Peyer's patch (tissue), 4 donors: Measurements from ENCODE around the gene TOMM7. TPM values are rescaled to one million over a fixed set of nuclear protein-coding genes. Genes with fewer than 3 reads are reported as not detected.
"Not testable (repeated sequence)": the region's sequence is repeated elsewhere in the genome, so short reads cannot be mapped to it uniquely, and the experiment has no call there.

Source experiments
- DNase-seq, 3 donors: peaks; one replicate each; pipeline ENCODE4 v3.0.0-alpha.2; 2017 to 2019
- H3K27ac ChIP-seq, 4 donors: fragments of 200-600 bp; sonication (generic); one replicate each; pipeline ENCODE4 v1.5.1; 2016 to 2019
- H3K27me3 ChIP-seq, 2 donors: fragments of 200-600 bp; sonication (generic); one replicate each; pipeline ENCODE4 v1.5.1; 2019
- H3K36me3 ChIP-seq, 3 donors: fragments of 200-600 bp; sonication (generic); one replicate each; pipeline ENCODE4 v1.5.1; 2016 to 2019
- H3K4me1 ChIP-seq, 4 donors: fragments of 200-600 bp; sonication (generic); one replicate each; pipeline ENCODE4 v1.5.1; 2016 to 2019
- H3K4me3 ChIP-seq, 4 donors: fragments of 200-600 bp; sonication (generic); 1 replicate in 3 of 4; 2 replicates in 1 of 4; pipeline ENCODE4 v1.5.1; 2016 to 2019; ENCODE audit warnings: mild to moderate bottlenecking in 1 of 4
- H3K9me3 ChIP-seq, 4 donors: fragments of 200-600 bp; sonication (generic); one replicate each; pipeline ENCODE4 v1.5.1; 2016 to 2019; ENCODE audit warnings: mild to moderate bottlenecking in 1 of 4
- POLR2A ChIP-seq, 2 donors: fragments of 450-650 bp; IDR thresholded peaks; one replicate each; pipeline ENCODE4 v1.5.1; 2017; ENCODE audit warnings: antibody characterized with exemption in 2 of 2, mild to moderate bottlenecking in 2 of 2, moderate library complexity in 2 of 2
- total RNA-seq, 4 donors: library from RNA; depleted of rRNA; stranded (reverse); fragments of >200 nt; gene quantifications; one replicate each; pipeline ENCODE4 v1.1.0, GENCODE V29; 2016
- TF ChIP-seq, protein P1 (sequence below), 6 experiments: fragments of 450-650 bp in 4 of 6; fragments of 200-600 bp in 2 of 6; sonication (generic) in 1 of 6; IDR thresholded peaks; one replicate each; pipeline ENCODE4 v1.5.1; 2017 to 2019; ENCODE audit warnings: antibody characterized with exemption in 6 of 6, mild to moderate bottlenecking in 3 of 6, moderate library complexity in 1 of 6

The TOMM7 gene
- total RNA-seq, 4 donors from 2014 or later: 78.6 to 89.8 (median 82.8) TPM

DNA sequence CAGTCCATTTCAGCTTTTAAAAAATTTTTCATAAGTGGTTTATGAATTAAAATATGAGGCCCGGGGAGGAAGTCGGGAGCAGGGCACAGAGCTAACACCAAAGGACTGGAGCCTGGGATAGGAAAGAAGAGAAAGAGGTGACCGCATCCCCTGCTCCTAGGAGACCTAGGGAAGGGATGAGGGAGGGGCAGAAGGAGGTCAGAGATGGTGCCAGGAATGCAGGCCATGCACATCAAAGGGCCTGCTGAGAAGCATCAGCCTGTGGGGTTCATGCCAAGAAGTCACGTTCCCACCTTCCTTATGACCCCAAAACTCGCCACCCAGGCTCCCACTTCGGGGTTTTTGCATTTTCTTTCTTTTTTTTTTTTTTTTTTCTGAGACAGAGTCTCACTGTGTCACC lies 14.7 kb upstream of the TOMM7 start:
- H3K27me3 ChIP-seq: no peaks in the 10 kb centered on the region
- no peak for DNase-seq
- H3K4me1 ChIP-seq: no peaks in the 10 kb centered on the region
- no peak overlapping the region for H3K27ac ChIP-seq
- no peaks in the 10 kb centered on the region for H3K36me3 ChIP-seq
- TF ChIP-seq POLR2A (IDR thresholded peaks at IDR 0.05): no peak
- TF ChIP-seq, protein P1, sequence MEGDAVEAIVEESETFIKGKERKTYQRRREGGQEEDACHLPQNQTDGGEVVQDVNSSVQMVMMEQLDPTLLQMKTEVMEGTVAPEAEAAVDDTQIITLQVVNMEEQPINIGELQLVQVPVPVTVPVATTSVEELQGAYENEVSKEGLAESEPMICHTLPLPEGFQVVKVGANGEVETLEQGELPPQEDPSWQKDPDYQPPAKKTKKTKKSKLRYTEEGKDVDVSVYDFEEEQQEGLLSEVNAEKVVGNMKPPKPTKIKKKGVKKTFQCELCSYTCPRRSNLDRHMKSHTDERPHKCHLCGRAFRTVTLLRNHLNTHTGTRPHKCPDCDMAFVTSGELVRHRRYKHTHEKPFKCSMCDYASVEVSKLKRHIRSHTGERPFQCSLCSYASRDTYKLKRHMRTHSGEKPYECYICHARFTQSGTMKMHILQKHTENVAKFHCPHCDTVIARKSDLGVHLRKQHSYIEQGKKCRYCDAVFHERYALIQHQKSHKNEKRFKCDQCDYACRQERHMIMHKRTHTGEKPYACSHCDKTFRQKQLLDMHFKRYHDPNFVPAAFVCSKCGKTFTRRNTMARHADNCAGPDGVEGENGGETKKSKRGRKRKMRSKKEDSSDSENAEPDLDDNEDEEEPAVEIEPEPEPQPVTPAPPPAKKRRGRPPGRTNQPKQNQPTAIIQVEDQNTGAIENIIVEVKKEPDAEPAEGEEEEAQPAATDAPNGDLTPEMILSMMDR (IDR thresholded peaks at IDR 0.05): no peak
- no peaks in the 10 kb centered on the region for H3K9me3 ChIP-seq
- H3K4me3 ChIP-seq: no peak overlapping the region

DNA sequence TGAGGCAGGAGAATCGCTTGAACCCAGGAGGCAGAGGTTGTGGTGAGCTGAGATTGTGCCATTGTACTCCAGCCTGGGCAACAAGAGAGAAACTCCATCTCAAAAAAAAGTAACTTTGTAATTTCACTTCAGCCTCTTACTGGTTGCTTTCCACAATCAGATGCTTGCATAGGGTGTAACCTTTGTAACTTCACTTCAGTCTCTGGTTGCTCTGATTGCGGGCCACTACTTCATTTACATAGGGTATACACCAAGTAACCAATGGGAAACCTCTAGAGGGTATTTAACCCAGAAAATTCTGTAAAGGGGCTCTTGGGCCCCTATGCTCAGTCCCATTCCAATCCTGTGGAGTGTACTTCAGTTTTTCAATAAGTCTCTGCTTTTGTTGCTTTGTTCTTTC lies 13.9 kb upstream of the TOMM7 start:
- not testable (repeated sequence) for H3K4me1 ChIP-seq, H3K27ac ChIP-seq, DNase-seq

DNA sequence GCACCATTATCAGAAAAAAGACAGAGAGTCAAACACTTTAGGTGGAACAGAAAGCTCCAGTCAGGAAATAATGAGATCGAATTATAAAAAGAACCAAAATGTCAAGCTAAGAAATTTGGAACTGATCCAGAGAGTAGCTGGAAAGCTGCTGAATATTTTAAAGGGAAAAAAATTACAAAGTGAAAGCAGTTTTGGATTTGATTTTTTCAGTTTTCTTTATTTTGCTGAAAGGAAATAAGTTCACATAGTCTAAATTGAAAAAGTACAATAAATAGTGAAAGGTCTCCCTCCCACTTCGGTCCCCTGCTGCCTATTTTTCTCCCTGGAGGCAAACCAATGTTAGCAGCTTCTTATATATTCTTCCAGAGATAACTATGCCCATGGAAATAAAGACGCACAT lies 11.3 kb upstream of the TOMM7 start:
- no peaks in the 10 kb centered on the region for H3K4me1 ChIP-seq
- H3K4me3 ChIP-seq: no peak overlapping the region
- H3K27me3 ChIP-seq: no peaks in the 10 kb centered on the region
- no peak overlapping the region for H3K27ac ChIP-seq
- DNase-seq: no peak
- no peaks in the 10 kb centered on the region for H3K36me3 ChIP-seq
- TF ChIP-seq POLR2A (IDR thresholded peaks at IDR 0.05): no peak
- TF ChIP-seq, protein P1 (IDR thresholded peaks at IDR 0.05): no peak
- H3K9me3 ChIP-seq: no peaks in the 10 kb centered on the region

More for the DNA sequence above, 13.9 kb upstream of the TOMM7 start:
- H3K4me3 ChIP-seq, H3K9me3 ChIP-seq, H3K27me3 ChIP-seq, H3K36me3 ChIP-seq: not testable (repeated sequence)

DNA sequence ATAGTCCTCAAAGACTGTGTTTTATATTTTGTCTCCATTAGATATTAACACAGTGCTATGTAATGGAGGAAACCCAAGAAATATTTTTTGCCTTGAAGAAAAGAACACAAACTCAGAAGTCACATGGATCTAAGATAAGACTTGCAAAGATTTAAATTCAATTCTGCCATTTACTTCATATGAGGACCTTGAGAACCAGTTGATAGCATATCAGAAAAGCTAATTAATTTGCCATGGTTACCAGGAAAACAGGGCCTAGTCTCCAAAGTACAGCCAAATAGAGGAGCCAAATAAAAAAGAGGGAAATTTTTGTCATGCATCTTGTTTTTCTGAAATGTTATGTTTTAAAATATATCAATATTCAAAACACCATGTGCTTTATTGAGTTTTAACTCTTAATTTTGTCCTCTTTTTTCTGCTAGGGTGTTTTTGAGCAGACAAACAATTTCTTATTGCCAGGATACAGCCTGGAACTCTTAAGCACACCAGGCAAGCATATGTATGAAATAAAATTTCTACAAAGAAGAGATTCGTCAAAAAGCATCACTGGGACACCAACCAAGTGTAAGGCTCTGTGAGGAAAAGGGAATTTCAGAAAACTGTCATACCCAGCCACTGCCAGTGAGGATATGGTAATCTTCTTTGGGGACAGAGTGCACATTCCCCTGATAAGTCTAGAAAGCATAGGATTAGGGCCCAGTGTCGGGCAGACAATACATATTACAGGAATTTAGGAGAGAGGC lies 10.6 kb upstream of the TOMM7 start:
- Histone ChIP-seq H3K36me3 (no peaks in the 10 kb centered on the region), H3K4me3 (no peak overlapping the region), H3K27ac (no peak overlapping the region), H3K4me1 (no peaks in the 10 kb centered on the region), H3K9me3 (no peaks in the 10 kb centered on the region), H3K27me3 (no peaks in the 10 kb centered on the region)
- TF ChIP-seq, protein P1 (IDR thresholded peaks at IDR 0.05): no peak
- no peak for DNase-seq

DNA sequence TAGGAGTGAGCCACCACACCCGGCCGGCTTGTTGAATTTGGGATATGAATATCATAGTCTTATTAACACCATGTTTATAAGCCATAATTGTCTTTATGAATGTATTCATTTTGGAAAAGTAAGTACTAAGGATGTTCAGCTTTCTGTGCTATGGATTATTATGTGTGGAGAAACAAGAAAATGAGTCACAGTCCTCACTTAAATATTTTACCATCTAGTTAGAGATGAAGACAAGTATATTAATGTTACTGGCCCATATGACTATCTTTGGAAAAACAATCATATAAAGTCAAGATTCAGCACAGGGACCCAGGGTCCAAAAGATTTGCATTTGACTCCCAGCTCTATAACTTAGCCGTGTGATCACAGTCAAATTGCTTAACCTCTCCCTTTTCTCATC lies 9.8 kb upstream of the TOMM7 start:
- Histone ChIP-seq H3K27me3 (no peaks in the 10 kb centered on the region), H3K4me3 (no peak overlapping the region), H3K27ac (no peak overlapping the region), H3K36me3 (no peaks in the 10 kb centered on the region), H3K4me1 (no peaks in the 10 kb centered on the region), H3K9me3 (no peaks in the 10 kb centered on the region)
- no peak for DNase-seq
- no peak for TF ChIP-seq POLR2A (IDR thresholded peaks at IDR 0.05)
- TF ChIP-seq, protein P1 (IDR thresholded peaks at IDR 0.05): no peak

DNA sequence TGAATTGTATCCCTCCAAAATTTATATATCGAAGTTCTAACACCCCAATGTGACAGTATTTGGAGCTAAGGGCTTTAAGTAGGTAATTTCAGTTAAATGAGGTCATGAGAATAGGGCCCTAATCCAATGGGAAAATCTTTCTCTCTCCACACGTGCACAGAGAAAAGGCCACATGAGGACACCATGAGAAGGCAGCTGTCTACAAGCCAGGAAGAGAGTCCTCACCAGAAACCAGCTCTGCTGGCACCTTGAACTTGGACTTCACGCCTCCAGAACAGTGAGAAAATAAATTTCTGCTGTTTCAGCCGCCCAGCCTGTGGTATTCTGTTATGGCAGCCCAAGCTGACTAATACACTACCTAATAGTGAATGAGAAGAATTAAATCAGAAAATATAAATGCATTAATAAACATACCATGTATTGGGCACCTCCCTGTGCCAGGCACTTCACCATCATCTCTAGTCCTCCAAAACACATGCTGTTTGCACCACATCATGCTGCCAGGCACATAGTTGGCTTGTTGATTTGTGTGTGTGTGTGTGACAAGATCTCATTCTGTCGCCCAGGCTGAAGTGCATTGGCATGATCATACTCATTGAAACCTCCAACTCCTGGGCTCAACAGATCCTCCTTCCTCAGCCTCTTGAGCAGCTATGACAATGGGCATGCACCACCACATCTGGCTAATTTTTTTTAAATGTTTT lies 9.1 kb upstream of the TOMM7 start:
- TF ChIP-seq, protein P1 (IDR thresholded peaks at IDR 0.05): no peak
- no peak for TF ChIP-seq POLR2A (IDR thresholded peaks at IDR 0.05)
- Histone ChIP-seq H3K4me1 (no peaks in the 10 kb centered on the region), H3K4me3 (no peak overlapping the region), H3K27ac (no peak overlapping the region), H3K27me3 (no peaks in the 10 kb centered on the region), H3K9me3 (no peaks in the 10 kb centered on the region), H3K36me3 (no peaks in the 10 kb centered on the region)
- DNase-seq: no peak
